OCI-LY3 (cell line): Measurements from ENCODE around the gene USP3.

Source experiments
- H2AFZ ChIP-seq: fragments of 200-600, 300-600 bp; shearing (Covaris generic); 2 replicates; pipeline ENCODE4 v1.6.0; 2014; ENCODE audit warnings: antibody characterized with exemption, low read depth, low read length
- H3K27ac ChIP-seq: fragments of 200-600, 300-600 bp; sonication (generic); 2 replicates; pipeline ENCODE4 v1.5.1; 2014; ENCODE audit warnings: mild to moderate bottlenecking, low read length, moderate library complexity, mixed read lengths
- H3K27me3 ChIP-seq: fragments of 200-600, 300-600 bp; sonication (generic); 2 replicates; pipeline ENCODE4 v1.6.1; 2014; ENCODE audit warnings: low read depth, low read length, mixed read lengths
- H3K36me3 ChIP-seq: fragments of 200-600, 300-600 bp; sonication (generic); replicated peaks from 2 replicates; pipeline ENCODE3; 2014; ENCODE audit warnings: low read depth, low read length, mixed read lengths
- H3K4me1 ChIP-seq: fragments of 300-600, 200-600 bp; sonication (generic); 2 replicates; pipeline ENCODE4 v1.6.1; 2014; ENCODE audit warnings: low read length, mixed read lengths
- H3K4me2 ChIP-seq: fragments of 200-600, 300-600 bp; sonication (generic); 2 replicates; pipeline ENCODE4 v1.6.1; 2014; ENCODE audit warnings: low read length, mixed read lengths
- H3K4me3 ChIP-seq: fragments of 300-600, 200-600 bp; sonication (generic); 2 replicates; pipeline ENCODE4 v1.5.1; 2014; ENCODE audit warnings: antibody characterized with exemption, mild to moderate bottlenecking, low read length, moderate library complexity
- H3K79me2 ChIP-seq: fragments of 300-600, 200-600 bp; shearing (Covaris generic); 2 replicates; pipeline ENCODE4 v1.6.1; 2014; ENCODE audit warnings: mild to moderate bottlenecking, low read length, mixed read lengths
- H3K9ac ChIP-seq: fragments of 300-600, 200-600 bp; shearing (Covaris generic); 2 replicates; pipeline ENCODE4 v1.6.0; 2014; ENCODE audit warnings: mild to moderate bottlenecking, low read length, moderate library complexity
- H3K9me3 ChIP-seq: fragments of 200-600, 300-600 bp; shearing (Covaris generic); 2 replicates; pipeline ENCODE4 v1.6.1; 2014; ENCODE audit warnings: low read length, mixed read lengths; ENCODE audit not compliant: insufficient read depth
- H4K20me1 ChIP-seq: fragments of 200-600, 300-600 bp; sonication (generic); 2 replicates; pipeline ENCODE4 v1.6.1; 2016; ENCODE audit warnings: low read length, mixed read lengths; ENCODE audit not compliant: insufficient read depth
- CTCF ChIP-seq: fragments of 200-600, 300-600 bp; sonication (generic); IDR thresholded peaks from 2 replicates; pipeline ENCODE4 v1.5.1; 2014; ENCODE audit warnings: antibody characterized with exemption, low read length, low read depth
- EZH2phosphoT487 ChIP-seq: fragments of 200-600 bp; shearing (Covaris generic); IDR thresholded peaks from 2 replicates; pipeline ENCODE4 v1.6.1; 2018; ENCODE audit warnings: antibody characterized with exemption, mixed run types, low read depth

Gene USP3

DNA sequence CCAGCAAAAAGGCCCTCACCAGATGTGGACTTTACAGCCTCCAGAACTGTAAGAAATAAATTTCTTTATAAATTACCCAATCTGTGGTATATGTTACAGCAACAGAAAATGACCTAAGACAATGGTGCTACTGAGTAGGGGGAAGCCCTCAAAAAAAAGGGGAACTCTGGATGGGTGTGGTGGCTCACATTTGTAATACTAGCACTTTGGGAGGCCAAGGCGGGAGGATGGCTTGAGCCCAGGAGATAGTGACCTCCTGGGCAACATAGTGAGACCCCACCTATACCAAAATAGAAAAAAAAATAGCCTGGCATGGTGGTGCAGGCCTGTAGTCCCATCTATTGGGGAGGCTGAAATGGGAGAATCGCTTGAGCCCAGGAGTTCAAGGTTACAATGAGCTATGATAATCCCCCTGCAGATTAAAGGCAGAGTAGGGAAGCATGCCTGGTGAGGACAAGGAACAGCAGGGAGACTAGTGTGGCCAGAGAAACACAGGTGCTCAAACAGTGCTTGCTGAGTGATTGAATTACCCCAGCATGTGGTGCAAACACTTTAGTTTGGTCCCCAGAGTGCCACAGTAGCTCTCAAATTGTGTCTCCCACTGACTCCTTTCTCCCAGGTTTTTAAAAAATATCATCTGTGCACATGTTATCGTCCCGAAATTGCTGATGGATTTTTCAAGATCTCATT, 13.9 kb upstream of the USP3 start:
- H3K36me3 ChIP-seq: no peaks in the 10 kb centered on the region
- peak overlapping the region; percentile 49 for H3K4me3 ChIP-seq
- H3K9ac ChIP-seq: peak overlapping the region; percentile 48; the same call in 1 of the 2 replicates
- no peaks in the 10 kb centered on the region for H4K20me1 ChIP-seq
- H3K27ac ChIP-seq: peak overlapping the region; percentile 36
- peaks cover 2% of the 10 kb centered on the region; the same call in 1 of the 2 replicates for H3K27me3 ChIP-seq
- peak overlapping the region; percentile 75 for H3K4me2 ChIP-seq
- no peak overlapping the region for H2AFZ ChIP-seq
- no peaks in the 10 kb centered on the region for H3K79me2 ChIP-seq
- H3K4me1 ChIP-seq: peaks cover 60% of the 10 kb centered on the region
- no peaks in the 10 kb centered on the region for H3K9me3 ChIP-seq
- TF ChIP-seq EZH2phosphoT487 (no peak), CTCF (no peak)

- Histone ChIP-seq H3K4me3 (peak overlapping the region; percentile 49), H3K9ac (peak overlapping the region; percentile 48; the same call in 1 of the 2 replicates), H3K27ac (peak overlapping the region; percentile 40), H4K20me1 (no peaks in the 10 kb centered on the region), H3K27me3 (peaks cover 10% of the 10 kb centered on the region), H3K9me3 (no peaks in the 10 kb centered on the region), H3K4me1 (peaks cover 60% of the 10 kb centered on the region), H3K79me2 (no peaks in the 10 kb centered on the region), H3K36me3 (no peaks in the 10 kb centered on the region), H2AFZ (no peak overlapping the region), H3K4me2 (peak overlapping the region; percentile 75)
- TF ChIP-seq CTCF: no peak
- TF ChIP-seq EZH2phosphoT487: no peak
Measured at GRCh38 chr15:63491116-63491827, 13.1 kb upstream of the USP3 start.

- Histone ChIP-seq H3K27ac (no peak overlapping the region), H3K4me3 (no peak overlapping the region), H3K36me3 (no peaks in the 10 kb centered on the region), H3K4me1 (peaks cover 60% of the 10 kb centered on the region), H3K4me2 (no peak overlapping the region), H3K9ac (no peak overlapping the region), H3K27me3 (peaks cover 15% of the 10 kb centered on the region), H2AFZ (no peak overlapping the region), H3K9me3 (no peaks in the 10 kb centered on the region), H4K20me1 (no peaks in the 10 kb centered on the region), H3K79me2 (no peaks in the 10 kb centered on the region)
- TF ChIP-seq CTCF (no peak), EZH2phosphoT487 (no peak)
Measured at GRCh38 chr15:63491979-63492378, 12.4 kb upstream of the USP3 start.

DNA sequence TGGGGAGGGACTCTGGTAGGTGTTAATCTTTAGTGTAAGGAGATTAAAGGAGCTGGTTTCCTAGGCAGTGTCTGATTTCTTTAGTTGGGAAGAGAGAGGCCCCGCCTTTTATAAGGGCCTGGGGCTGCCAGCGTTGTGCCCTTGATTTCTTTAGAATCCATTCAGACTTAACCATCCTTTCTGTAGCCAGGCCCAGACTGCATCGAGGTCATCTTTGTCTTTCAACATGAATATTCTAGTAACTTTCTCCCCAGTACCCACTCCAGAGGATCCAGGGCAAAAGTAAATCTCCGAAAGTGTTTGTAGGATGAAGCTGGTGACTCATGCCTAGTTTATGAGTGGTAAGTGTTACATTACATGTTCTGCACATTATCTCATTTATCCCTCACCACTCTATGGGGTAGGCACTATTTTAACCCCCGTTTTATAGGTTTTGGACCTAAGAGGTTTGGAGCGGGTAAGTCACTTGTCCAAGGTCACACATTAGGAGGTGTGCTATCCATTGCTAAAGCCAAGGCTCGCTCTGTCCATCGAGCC, 11.8 kb upstream of the USP3 start:
- Histone ChIP-seq H3K9ac (no peak overlapping the region), H2AFZ (no peak overlapping the region), H3K9me3 (no peaks in the 10 kb centered on the region), H3K79me2 (no peaks in the 10 kb centered on the region), H3K4me3 (no peak overlapping the region), H3K4me2 (no peak overlapping the region), H3K27me3 (peaks cover 15% of the 10 kb centered on the region), H3K36me3 (no peaks in the 10 kb centered on the region), H3K27ac (no peak overlapping the region), H3K4me1 (peaks cover 63% of the 10 kb centered on the region), H4K20me1 (no peaks in the 10 kb centered on the region)
- no peak for TF ChIP-seq CTCF
- TF ChIP-seq EZH2phosphoT487: no peak
